ENCODE measurements around the gene POLR3K.
A peak's percentile ranks its signal among the peaks of the same experiment; 100 is the strongest.

POLR3K gene

DNA sequence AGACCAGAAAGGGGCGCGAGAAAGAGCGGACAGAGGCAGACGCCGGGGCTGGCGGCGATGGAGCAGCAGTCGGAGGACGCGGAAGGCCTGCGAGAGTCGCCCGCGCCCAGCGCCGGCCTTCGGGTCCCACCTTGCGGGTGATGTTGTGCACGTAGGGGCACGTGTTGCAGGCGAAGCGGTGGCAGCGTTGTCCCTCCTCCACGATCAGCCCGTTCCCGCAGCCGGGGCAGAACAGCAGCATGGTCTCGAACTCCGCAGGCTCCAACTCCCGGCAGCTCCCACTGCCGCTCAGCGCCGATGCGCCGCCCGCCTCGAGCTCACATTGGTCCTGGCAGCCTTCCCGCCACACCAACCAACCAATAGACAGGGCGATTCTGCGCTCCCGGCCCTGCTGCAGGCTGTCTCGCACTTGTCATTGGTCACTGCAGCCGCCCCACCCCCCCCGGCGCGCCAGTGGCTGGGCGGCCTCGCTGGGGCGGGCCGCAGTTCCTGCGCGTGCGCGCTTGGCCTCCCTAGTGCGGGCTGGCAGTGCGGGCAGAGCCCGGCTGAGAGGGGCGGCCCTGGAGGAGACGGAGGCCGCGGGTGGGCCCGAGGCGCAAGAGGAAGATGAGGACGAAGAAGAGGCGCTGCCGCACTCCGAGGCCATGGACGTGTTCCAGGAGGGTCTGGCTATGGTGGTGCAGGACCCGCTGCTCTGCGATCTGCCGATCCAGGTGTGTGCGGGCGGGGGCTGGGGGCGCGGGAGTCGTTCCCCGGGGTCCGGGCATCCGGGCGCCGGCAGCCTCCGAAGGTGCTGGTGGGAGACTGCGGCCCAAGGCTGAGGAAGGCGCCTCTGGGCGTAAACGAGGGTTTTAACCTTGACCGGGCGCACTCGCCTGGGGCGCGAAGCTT, at the start of gene POLR3K, which contains the start of gene SNRNP25:
Gene POLR3K, minus strand, starts transcription at position 263 of the 891 bp plus-strand sequence. Its CDS starts 22 bp downstream, at position 241.
Gene SNRNP25, plus strand, starts transcription at position 483 of the 891 bp plus-strand sequence. Its CDS starts 189 bp downstream, at position 672.
- peak; percentile 93 for DNase-seq

DNA sequence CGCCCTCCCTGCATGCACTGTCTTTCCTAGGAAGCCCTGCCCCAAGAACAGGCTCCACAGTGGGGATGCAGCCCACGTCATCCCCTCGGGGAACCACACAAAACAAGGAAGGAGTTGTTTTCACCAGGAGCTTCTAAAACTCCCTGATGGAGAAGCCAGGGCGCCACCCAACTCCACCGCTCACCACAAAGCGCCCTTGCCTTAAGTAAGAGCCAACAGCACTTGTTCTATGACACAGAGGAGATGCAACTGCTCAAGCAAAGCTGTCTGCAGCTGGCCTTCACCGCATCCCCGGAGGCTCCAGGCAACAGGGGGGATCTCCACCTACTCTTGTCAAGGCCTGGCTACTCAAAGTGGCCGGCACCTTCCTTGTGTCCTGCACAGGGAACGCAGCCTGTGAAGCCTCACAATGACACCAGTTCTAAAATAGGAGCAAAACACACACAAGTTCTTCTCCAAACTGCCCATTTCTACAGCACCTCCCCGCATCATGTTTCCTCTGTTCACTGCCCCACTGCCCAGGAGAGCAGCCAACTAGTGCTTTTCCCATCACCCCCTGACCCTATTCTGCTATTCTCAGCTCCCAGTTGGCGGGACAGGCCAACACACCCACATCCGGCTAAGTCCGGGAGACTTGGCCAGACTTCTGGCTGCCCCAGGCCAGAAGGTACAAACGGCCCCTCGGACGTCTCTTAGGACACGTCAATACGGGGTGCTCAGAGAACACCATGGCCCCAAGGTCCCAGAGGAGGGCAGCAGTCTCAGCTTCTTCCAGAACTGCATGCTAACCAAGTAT, 48.9 kb upstream of the POLR3K start:
- DNase-seq = no peak

DNA sequence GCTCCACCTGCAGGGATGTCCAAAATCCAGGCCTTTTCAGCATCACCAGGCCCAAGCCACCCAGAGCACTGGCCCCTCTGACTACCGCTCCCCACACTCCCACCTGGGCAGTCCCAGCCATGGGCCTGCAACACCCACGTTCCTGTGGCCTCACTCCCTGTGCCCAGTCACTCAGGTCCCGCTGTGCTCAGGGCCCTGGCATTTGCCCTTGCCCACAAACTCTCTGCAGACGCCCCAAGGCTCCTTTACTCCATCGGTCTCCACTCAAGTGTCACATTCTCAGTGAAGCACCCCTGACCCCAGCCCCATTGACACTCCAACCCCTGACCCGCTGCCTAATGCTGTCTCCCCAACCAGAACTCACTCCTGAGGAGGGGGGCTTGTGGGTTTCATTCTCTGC, 48.2 kb upstream of the POLR3K start:
- DNase-seq = no peak

DNA sequence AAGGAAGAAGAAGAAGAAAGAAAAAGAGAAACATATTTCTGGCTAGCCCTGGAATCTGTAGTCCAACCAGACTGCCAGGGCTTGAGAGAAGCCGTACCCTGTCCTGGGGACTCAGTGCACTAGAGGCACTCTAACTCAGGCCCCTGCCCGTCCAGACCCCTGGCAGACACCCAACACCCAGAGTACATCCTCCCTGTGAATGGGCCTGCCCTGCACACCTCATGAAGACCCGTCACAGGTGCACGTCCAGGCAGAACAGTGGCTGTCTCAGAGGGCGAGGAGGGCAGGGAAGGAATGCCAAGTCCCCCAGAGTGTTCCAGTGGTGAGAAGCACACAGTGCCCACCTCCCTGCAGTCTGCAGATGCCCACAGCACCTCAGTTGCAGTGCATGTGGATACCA, 47.6 kb upstream of the POLR3K start:
- DNase-seq = no peak

DNA sequence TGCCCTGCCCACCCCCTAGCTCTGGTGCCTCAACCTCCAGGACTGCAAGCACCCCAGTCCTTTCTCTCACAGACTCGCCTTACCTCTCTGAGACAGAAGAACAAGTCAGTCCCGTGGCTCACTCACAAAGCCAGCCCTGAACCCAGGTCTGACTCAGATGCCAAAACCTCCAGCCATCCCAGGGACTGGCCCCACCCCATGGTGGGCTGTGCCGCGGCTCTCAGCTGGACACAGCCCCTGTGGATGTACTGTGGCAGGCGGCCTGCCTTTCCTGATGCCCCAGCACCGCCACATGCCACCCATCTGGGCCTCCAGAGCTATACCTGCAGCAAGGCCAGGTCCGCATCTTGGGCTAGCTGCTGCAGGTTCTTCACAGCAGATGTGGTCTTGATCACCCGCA, 44.4 kb upstream of the POLR3K start:
- DNase-seq = peak; percentile 77

DNA sequence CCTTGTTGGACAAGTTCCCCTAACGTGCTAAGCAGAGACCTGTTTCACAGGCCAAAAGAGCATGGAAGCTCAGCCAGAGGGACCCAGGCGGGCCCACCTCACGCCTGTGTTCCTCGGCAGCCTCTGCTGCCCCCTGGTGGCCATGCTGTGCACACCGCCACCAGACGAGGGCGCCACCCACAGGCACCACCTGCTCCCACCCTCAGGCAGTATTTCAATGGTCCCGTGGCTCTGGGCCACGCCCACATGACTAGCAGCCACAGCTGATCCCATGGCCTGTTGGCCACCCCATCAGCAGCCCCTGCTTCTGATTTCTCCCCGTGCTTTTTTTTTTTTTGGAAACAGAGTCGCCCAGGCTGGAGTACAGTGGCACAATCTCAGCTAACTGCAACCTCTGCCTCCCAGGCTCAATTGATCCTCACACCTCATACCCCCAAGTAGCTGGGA, 43.5 kb upstream of the POLR3K start:
- peak; percentile 87 for DNase-seq

DNA sequence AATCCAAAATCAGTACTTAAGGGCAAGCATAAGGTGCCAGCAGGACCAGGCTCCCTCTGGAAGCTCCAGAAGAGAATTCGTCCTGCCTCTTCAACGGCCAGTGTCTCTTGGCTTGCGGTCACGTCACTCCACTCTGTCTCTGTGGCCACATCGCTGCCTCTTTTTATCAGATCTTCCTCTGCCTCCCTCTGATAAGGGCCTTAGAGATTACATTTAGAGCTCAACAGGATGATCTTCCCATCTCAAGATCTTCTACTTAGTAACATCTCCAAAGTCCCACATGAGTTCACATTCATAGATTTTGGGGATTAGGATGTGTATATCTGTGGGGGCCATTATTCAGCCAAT, 41.5 kb upstream of the POLR3K start:
- no peak for DNase-seq

DNA sequence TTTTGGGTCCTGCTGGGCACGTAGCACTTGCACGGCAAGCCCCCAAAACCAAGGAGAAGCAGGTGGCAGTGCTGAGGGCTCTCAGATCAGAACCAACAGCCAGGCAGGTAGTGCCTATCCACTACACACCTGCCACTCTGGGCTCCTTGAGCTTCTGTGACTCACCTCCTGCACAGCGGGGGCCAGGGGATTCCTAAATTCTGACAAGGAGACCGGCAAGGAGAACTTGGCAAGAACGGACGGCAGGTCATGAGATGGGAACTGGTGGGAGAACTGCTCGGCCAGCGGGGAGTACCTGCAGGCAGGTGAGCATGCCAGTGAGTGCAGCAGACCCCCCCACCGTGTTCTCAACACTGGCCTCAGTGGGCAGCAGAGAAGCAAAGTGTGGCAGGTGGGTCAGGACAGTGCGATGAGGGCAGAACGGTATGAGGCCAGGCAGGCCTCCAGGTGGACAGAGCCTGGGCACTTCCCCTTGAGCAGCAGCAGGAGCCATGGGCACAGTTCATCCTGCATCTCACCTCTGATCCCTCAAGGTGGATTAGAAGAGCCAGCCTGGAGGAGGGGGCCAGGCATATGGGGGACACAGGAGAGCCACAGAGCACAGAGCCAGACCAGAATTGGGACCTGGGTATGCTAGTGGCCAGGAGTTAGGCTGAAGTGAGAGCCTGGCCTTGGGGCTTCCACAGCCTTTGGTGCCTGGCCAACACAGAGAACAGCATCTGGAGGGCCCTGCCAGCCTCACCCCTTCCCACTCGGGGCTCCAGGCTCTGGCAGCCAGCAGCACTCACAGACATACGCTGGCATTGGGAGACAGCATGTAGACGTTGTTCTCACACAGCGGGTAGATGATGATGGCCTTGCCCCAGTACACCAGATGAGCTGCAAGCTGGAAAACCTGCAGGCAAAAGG, 39.3 kb upstream of the POLR3K start:
- DNase-seq = no peak

DNA sequence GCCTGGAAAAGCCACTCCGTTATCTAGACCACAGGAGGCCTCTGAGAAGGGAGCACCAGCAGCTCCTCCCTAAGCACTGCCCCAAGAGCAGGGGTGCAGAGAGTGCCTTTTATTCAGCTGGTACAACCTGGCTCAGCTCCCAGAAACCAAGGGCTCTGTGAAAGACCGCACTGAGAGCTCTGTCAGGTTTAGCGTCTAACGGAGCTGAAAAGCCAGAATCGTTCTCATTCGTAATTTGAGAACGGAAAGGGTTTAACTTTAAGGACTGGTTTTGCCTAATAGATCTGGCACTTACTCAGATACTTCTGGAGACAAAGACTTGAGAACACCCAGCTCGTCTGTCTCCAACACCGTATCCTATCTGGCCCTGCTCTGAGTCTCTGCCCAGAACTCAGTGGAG, 38.1 kb upstream of the POLR3K start:
- no peak for DNase-seq

DNA sequence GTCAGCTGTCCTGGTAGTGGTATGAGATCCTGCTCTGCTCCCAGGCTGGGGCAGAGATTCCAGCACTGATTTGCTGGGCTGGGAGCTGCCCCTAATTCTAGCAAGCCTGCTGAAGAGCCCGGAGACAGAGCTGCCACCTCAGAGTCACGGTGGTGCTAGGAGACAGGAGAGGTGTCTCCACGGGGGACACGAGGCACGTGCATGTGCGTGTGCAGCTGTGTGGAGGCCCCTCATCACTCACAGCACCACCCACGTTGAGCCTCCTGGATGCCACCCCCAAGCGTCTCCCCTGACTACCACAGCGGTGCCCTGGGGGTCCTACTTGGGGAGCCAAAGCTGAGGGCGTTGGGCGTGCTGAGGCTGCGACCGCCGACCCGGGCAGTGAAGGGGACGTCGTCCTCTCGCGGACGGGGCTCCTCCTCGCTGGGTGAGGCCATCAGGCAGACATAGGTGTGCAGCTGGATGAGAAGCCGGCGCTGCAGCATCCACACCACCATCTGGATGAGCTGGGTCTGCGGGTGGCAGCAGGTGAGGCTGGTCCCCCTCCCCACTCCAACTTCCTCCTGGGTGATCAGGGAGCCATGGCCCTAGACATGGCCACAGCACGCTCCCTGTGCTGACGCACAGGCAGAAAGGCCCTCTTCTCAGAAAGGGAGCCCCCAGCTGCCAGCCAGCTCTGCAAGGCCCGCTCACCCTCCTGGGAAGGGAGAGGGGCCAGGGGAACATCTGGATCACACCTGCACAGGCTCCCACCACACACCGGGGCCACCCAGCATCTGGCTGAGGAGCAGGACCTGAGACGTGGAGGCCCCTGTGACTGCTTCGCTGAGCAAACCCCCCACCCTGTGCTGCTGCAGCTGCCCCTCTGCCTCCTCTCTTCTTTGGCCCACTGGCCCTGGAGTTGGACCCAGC, 36.2 kb upstream of the POLR3K start:
- peak; percentile 9 for DNase-seq

DNA sequence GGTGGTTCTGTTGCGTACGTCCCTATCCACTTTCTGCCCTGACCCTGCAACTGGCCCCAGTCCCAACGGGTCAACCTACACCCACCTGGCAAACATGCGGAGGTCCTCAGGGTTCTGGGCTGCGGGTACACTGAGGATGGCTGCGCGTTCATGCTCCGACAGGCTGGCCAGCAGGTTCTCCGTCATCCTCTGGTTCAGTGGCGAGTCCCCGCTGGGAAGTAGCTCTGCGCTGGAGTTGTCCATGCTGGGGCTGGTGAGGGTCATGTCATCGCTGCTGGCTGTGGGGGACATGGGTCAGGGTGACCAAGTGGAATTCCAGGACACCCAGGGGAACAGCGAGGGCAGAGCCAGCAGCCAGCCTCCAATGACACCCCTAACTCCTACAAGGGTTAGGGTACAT, 35.2 kb upstream of the POLR3K start:
- peak; percentile 5 for DNase-seq

DNA sequence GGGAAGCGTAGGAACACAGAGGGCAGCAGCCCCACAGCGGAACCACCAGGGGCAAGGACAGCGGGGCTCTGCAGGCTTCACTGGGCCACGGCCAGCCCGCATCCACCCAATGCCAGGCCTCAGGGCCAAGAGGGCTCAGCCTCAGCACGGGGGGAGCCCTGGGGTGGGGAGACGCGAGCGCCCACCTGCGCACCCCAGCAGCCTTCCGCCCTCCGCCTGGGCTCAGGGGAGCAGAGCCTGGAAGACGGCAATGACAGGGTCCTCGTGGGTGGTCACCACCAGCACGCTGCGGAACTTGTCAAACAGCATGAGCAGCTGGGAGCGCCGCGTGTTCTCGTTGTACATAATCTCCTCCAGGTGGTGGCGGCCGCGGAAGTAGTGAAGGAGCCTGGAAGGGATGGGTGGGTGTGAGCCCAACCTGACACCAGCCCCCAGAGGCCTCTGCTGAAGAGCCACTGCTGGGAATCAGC, 33.1 kb upstream of the POLR3K start:
- peak; percentile 9 for DNase-seq

DNA sequence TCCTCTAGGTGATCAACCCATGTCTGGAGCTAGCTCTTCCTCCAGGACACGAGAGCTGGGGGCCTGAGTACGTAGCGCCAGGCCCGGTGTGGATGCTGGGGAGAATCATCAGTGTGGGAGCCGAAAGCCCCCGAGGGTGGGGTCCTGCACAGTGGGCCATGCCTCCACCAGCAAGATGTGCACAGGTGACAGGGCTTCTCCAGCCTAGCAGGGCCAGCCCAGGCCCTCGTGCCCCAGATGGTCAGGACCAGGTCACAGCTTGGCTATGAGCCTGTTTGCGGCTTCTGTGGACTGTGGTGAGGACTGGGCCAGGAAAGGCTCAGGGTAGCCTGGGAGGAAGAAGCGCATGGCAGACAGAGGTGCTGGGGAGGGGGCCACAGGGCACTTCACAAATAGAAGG, 32.5 kb upstream of the POLR3K start:
- no peak for DNase-seq

DNA sequence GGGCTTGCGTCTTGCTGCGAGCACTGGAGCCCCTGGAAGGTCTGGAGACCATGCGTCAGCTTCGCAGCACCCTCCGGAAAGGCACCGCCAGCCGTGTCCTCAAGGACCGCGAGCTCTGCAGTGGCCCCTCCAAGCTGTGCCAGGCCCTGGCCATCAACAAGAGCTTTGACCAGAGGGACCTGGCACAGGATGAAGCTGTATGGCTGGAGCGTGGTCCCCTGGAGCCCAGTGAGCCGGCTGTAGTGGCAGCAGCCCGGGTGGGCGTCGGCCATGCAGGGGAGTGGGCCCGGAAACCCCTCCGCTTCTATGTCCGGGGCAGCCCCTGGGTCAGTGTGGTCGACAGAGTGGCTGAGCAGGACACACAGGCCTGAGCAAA, 32.0 kb upstream of the POLR3K start:
- no peak for DNase-seq

DNA sequence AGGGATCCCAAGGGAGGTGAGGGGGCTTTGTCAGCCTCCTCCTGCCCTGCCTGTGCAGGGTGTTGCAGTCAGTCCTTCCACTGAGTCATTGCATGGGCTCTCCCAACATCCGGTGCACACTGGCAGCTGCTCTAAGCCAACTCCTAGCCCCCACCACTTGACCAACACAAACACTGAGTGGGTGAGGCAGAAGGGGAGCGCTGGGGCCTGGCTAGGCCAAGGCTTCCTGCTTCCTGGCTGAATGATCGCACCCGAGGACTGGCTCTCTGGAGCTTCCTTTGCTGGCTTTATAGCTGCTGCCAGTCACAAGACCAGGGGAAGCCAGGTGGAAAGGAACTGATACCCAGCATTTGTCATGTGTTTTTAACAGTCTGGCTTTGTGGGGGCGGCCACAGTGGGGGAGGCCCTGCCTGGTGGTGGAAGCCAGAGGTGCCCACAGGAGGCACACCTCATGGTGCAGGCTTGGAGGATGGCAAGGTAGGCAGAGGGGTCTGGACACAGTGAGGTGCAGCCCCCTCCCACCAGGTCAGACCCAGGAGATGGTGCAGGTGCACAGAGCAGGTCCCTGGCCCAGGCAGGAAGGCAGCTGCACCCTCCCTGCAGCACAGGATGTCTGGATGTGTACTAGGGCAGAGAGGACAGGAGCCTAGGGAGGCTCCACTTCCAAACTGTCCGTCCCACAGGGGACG, 31.5 kb upstream of the POLR3K start:
- peak; percentile 83 for DNase-seq

DNA sequence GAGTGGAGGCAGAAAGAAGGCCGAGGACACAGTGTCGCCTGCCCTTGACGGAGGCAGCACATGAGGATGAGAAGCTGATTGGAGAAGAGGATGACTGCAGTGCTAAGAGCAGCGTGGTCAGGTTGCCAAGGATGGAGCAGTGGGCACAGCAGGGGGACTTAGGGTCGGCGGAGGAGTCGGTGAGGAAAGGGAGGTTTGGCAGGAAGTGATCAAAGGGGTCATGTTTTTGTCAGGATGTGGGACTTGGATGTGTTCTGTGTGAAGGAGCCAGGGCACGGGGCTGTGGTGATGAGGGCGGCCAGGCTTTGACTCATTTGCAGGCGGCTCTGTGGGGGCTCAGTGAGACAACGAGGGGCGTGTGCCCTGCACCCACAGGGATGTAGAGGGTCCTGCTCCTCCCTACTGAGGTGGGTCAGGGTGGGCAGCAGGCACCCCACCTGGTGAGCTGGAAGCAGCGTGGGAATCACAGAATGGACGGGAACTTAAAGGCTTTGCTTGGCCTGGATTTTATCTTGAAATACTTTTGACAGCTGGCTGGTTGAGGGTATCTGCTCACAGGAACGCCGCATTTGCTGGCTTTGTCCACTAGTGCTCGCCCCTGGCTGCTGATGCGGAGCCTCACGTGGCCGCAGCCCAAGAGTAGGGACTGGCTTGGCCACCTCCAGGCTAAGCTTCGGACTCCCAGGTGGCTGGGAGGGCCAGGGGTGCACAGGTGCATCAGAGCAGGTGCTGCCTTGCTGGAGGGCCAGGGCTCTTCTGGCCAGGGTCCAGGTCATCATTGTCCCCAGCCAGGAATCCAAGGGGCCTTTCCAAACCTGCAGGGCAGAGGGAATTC, 30.6 kb upstream of the POLR3K start:
- DNase-seq = no peak

DNA sequence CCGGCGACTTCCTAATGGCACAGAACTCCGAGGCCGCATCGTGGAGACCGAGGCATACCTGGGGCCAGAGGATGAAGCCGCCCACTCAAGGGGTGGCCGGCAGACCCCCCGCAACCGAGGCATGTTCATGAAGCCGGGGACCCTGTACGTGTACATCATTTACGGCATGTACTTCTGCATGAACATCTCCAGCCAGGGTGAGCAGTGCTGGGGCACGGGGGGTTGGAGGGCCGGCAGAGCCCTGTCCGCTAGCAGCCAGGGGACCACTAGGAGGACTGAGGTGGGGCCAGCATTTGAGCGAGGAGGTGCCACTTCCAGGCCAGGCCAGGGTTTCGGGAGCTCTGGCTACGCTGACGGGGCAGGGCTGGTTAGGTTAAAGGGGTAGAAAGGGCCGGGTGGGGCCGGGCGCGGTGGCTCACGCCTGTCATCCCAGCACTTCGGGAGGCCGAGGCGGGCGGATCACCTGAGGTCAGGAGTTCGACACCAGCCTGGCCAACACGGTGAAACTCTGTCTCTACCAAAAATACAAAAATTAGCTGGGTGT, 29.7 kb upstream of the POLR3K start:
- no peak for DNase-seq

DNA sequence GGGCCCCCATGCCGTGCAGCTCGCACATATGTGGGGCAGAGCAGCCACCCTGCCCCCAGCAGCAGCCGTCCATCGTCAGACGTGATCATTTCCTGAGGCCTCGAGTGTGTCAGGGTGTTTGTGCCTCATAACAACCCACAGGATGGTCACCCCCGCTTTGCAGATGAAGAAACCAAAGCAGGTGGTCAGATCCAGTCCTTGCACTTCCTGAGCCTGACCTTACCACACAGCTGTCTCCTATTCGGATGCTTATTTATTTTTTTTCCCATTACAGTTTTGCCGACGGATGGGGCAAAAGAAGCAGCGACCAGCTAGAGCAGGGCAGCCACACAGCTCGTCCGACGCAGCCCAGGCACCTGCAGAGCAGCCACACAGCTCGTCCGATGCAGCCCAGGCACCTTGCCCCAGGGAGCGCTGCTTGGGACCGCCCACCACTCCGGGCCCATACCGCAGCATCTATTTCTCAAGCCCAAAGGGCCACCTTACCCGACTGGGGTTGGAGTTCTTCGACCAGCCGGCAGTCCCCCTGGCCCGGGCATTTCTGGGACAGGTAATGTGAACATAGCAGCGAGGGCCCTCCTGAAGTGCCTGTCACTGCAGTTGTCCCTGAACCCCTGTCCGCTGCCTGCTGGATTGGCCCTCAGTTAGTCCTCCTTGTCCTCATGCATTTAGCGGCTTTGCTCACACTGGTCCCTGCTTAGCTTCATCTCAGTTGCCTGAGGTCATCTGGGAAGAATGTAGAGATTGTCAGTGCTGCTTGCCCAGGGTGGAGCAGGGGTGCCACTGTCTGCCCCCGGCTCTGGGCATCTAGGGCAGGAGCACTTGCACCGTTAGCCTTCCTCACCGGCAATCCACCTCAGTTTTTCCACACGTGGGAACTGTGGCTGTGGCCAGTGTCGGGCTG, 26.0 kb upstream of the POLR3K start:
- no peak for DNase-seq

Data from 8988T (cell line).